Prostate gland (tissue), 2 donors: ENCODE data around the gene MYOT. TPM values are rescaled to one million over a fixed set of nuclear protein-coding genes. Genes with fewer than 3 reads are reported as not detected.
A peak's percentile ranks its signal among the peaks of the same experiment; 100 is the strongest.

Experiments
- DNase-seq: peaks from one replicate; pipeline ENCODE4 v3.0.0-alpha.2; 2019; ENCODE audit warnings: low spot score
- H3K27ac ChIP-seq, 2 donors: fragments of 200-600 bp; sonication (generic); 2 replicates each; pipeline ENCODE4 v1.5.1; 2017 to 2019
- H3K27me3 ChIP-seq: fragments of 200-600 bp; sonication (generic); replicated peaks from 2 replicates; pipeline ENCODE4 v1.5.1; 2019; ENCODE audit not compliant: insufficient read depth
- H3K36me3 ChIP-seq, 2 donors: fragments of 200-600 bp; sonication (generic); 1 replicate in 1 of 2; 2 replicates in 1 of 2; pipeline versions ENCODE4 v1.5.1 to v1.8.1; 2017 to 2019
- H3K4me1 ChIP-seq: fragments of 200-600 bp; sonication (generic); replicated peaks from 2 replicates; pipeline ENCODE4 v1.5.1; 2019
- H3K4me3 ChIP-seq, 2 donors: fragments of 200-600 bp; sonication (generic); 2 replicates each; pipeline ENCODE4 v1.5.1; 2017 to 2019
- H3K9me3 ChIP-seq: fragments of 200-600 bp; sonication (generic); 2 replicates; pipeline ENCODE4 v1.5.1; 2017
- POLR2A ChIP-seq: fragments of 450-650 bp; IDR thresholded peaks from one replicate; pipeline ENCODE4 v1.6.1; 2016; ENCODE audit warnings: antibody characterized with exemption, mild to moderate bottlenecking
- POLR2AphosphoS5 ChIP-seq: sonication (generic); formaldehyde crosslinking; IDR thresholded peaks from one replicate; pipeline ENCODE4 v1.6.1; 2017; ENCODE audit warnings: antibody characterized with exemption
- WGBS: methylation state at CpG from one replicate; pipeline ENCODE4 v1.1.5; 2018; 5-methylcytosine and 5-hydroxymethylcytosine counted together
- intact Hi-C: fragments of 100-400 bp; cut with DNase I; formaldehyde crosslinking; loops from one replicate; pipeline ENCODE4 v1.14.2; 2022
- total RNA-seq, 2 donors: library from RNA; depleted of rRNA; stranded (reverse); fragments of >200 nt; gene quantifications; one replicate each; pipeline ENCODE4 v1.1.0, GENCODE V29; 2016
- TF ChIP-seq, protein P1 (sequence below), 4 experiments: fragments of 200-600 bp in 2 of 4; fragments of 450-650 bp in 2 of 4; sonication (generic) in 2 of 4; IDR thresholded peaks; 1 replicate in 3 of 4; 2 replicates in 1 of 4; pipeline ENCODE4 v1.5.1; 2016 to 2019; ENCODE audit warnings: antibody characterized with exemption in 4 of 4, mild to moderate bottlenecking in 2 of 4, moderate library complexity in 2 of 4

MYOT gene
- total RNA-seq, 2 donors from 2014 or later: 0.34 to 7.2 TPM

GRCh38 chr5:137876101-137876500, 8.4 kb downstream of the MYOT start:
- no peaks in the 10 kb centered on the region for H3K27me3 ChIP-seq
- DNase-seq: no peak
- intact Hi-C loops: no loop called here
- no peaks in the 10 kb centered on the region for H3K9me3 ChIP-seq
- no peaks in the 10 kb centered on the region for H3K36me3 ChIP-seq
- TF ChIP-seq POLR2AphosphoS5 (no peak), POLR2A (no peak)
- TF ChIP-seq, protein P1, sequence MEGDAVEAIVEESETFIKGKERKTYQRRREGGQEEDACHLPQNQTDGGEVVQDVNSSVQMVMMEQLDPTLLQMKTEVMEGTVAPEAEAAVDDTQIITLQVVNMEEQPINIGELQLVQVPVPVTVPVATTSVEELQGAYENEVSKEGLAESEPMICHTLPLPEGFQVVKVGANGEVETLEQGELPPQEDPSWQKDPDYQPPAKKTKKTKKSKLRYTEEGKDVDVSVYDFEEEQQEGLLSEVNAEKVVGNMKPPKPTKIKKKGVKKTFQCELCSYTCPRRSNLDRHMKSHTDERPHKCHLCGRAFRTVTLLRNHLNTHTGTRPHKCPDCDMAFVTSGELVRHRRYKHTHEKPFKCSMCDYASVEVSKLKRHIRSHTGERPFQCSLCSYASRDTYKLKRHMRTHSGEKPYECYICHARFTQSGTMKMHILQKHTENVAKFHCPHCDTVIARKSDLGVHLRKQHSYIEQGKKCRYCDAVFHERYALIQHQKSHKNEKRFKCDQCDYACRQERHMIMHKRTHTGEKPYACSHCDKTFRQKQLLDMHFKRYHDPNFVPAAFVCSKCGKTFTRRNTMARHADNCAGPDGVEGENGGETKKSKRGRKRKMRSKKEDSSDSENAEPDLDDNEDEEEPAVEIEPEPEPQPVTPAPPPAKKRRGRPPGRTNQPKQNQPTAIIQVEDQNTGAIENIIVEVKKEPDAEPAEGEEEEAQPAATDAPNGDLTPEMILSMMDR (IDR thresholded peaks at IDR 0.05): no peak
- H3K27ac ChIP-seq: no peak overlapping the region
- no peak overlapping the region for H3K4me3 ChIP-seq
- H3K4me1 ChIP-seq: no peaks in the 10 kb centered on the region

GRCh38 chr5:137880313-137880712, 12.7 kb downstream of the MYOT start:
- peak; percentile 55 for TF ChIP-seq POLR2AphosphoS5
- TF ChIP-seq, protein P1 (IDR thresholded peaks at IDR 0.05): no peak
- Histone ChIP-seq H3K4me3 (no peak overlapping the region), H3K36me3 (no peaks in the 10 kb centered on the region), H3K4me1 (no peaks in the 10 kb centered on the region), H3K27me3 (no peaks in the 10 kb centered on the region), H3K9me3 (no peaks in the 10 kb centered on the region), H3K27ac (no peak overlapping the region)
- no peak for DNase-seq
- intact Hi-C loops: loop anchor here (5.0 kb wide), 1 partner anchor 43 kb away; no protein-coding TSS in a partner anchor
- WGBS: 15% methylated on average over 1 of the region's 1 CpG

DNA sequence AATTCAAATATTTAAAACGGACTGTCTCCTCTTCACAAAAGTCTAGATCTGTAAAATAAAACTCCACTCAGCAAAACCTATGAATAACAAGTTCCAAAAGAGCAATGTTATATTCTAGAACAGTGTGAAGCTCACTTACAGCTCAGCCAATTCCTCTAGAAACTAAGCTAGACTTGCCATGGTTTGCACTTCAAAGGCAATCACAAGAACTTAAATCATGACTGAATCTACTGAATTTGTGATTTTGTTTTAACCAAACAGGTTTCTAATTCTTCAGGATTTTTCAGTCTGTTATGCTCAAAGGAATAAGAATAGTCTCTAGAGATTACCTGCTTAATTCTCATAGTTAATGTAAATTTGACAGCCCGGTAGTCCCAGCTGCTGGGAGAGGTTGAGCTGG, 20.2 kb downstream of the MYOT start:
- Histone ChIP-seq H3K36me3 (no peaks in the 10 kb centered on the region), H3K4me3 (no peak overlapping the region), H3K9me3 (no peaks in the 10 kb centered on the region), H3K27me3 (no peaks in the 10 kb centered on the region), H3K4me1 (no peaks in the 10 kb centered on the region), H3K27ac (no peak overlapping the region)
- TF ChIP-seq POLR2A (no peak), POLR2AphosphoS5 (no peak)
- TF ChIP-seq, protein P1 (IDR thresholded peaks at IDR 0.05): no peak
- intact Hi-C loops: no loop called here
- 79% methylated on average over 2 of the region's 2 CpGs for WGBS
- no peak for DNase-seq

- intact Hi-C loops: no loop called here
- DNase-seq: no peak
- no peaks in the 10 kb centered on the region for H3K9me3 ChIP-seq
- no peaks in the 10 kb centered on the region for H3K4me1 ChIP-seq
- H3K27ac ChIP-seq: peak overlapping the region; percentile 63 to 72
- H3K4me3 ChIP-seq: peak overlapping the region in 1 of 2 donors; percentile 24
- no peaks in the 10 kb centered on the region for H3K27me3 ChIP-seq
- H3K36me3 ChIP-seq: no peaks in the 10 kb centered on the region
- TF ChIP-seq POLR2A: no peak
- no peak for TF ChIP-seq POLR2AphosphoS5
- TF ChIP-seq, protein P1 (IDR thresholded peaks at IDR 0.05): no peak
- WGBS: 36% methylated on average over 7 of the region's 7 CpGs
These were observed 20.8 kb downstream of the MYOT start for GRCh38 chr5:137888466-137888862.

DNA sequence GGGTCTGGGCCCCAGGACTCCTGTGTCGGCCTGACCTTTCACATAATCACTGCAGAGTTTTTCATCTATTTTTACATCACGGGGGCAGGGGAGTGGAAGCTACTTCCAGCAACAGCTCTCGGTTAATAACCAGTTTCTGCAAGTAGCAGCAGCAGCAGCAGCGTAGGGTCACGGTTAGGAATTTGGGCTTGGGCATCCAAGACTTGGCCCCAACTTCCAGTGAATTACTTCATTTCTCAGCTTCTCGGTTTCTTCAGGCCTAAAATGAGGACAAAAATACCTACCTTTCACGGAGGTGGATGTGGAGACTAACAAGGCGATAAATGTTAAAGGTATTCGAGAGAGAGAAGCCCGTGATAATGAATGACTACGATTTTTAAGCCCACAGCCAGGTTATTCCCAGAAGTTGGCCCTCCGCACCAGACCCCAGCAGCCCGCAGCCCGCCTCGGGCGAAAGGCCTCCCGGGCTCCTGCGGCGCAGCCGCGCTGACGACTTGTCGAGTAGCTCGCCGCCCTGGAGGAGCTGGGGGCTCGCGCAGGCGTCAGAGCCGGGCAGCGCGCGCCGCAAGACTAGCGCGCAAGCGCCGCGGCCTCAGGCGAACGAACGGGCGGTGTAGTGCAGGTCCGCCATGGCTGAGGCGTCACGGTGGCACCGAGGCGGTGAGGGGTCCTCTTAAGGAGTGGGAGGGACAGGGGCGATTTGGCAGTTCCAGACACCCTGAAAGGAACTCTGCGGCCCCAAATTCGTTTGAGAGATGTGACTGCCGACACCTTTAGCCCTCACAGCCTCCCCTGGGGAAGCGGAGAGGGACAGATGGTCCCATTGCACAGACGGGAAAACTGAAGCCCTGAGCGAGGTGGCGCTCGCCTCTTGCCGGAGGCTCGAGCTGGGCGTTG, 21.5 kb downstream of the MYOT start, which contains the start of gene PKD2L2:
Gene PKD2L2 (plus strand): TSS at position 595 of the 897 bp plus-strand sequence. CDS start 35 bp downstream, at position 630.
- intact Hi-C loops: no loop called here

More for the DNA sequence above, 21.5 kb downstream of the MYOT start, which contains the start of gene PKD2L2:
- peak within 1 kb of the TSS; percentile 24 to 43 for H3K4me3 ChIP-seq
- no peaks in the 10 kb centered on the region for H3K4me1 ChIP-seq
- H3K27ac ChIP-seq: peak within 1 kb of the TSS; percentile 63 to 72
- WGBS: 13% methylated on average over 48 of the region's 59 CpGs
- no peaks in the 10 kb centered on the region for H3K9me3 ChIP-seq
- no peaks in the 10 kb centered on the region for H3K27me3 ChIP-seq
- H3K36me3 ChIP-seq: no peaks in the 10 kb centered on the region
- DNase-seq: peak; percentile 67
- TF ChIP-seq POLR2AphosphoS5: peak; percentile 50
- TF ChIP-seq, protein P1 (IDR thresholded peaks at IDR 0.05): peak in 1 of 4 experiments; percentile 23
- TF ChIP-seq POLR2A: peak; percentile 51
